K562 (cell line): ENCODE measurements around the gene TSPAN18. TPM values are rescaled to one million over a fixed set of nuclear protein-coding genes. Genes with fewer than 3 reads are reported as not detected.

Experiments used
- ATAC-seq: fragments of 200-7000 bp; cut with Tn5 transposase; 3 replicates; pipeline ENCODE4 v1.9.1; 2020; ENCODE audit warnings: moderate library complexity
- BruUV-seq: library from RNA; stranded (reverse); fragments of 400-500 nt; replicated peaks from 2 replicates; lab custom pipeline; 2021; lab: Mats Ljungman, UMichigan
- CTCF ChIA-PET: fragments of 300-600 bp; formaldehyde crosslinking; extraction: SDS; loops from one replicate; lab custom pipeline; 2021; ENCODE audit warnings: low intra/inter-chr PET ratio; lab: Yijun Ruan, JAX
- POLR2A ChIA-PET: fragments of 300-600, 350-650 bp; sonication (Branson Sonifier 250); formaldehyde crosslinking; extraction: SDS; loops from one replicate; lab custom pipeline; 2021; ENCODE audit warnings: antibody characterized with exemption, inconsistent platforms; lab: Yijun Ruan, JAX
- DNase-seq, 4 experiments: peaks; one replicate each; pipeline versions ENCODE4 v3.0.0 to v3.0.0-alpha.2; 2011 to 2018; ENCODE audit warnings: low spot score in 3 of 4, mixed read lengths in 3 of 4; ENCODE audit errors: extremely low read depth in 1 of 4
- FAIRE-seq: peaks from 2 replicates; lab custom pipeline; 2011; peaks lifted over from hg19 to GRCh38; lab: Jason Lieb, UNC
- H2AFZ ChIP-seq: 2 replicates; pipeline ENCODE4 v1.6.0; 2011; ENCODE audit warnings: low read depth, low read length, control low read depth, inconsistent platforms
- H3K27ac ChIP-seq: fragments of 200-600 bp; 3 replicates; pipeline ENCODE4 v1.8.0; 2011; ENCODE audit warnings: low read depth, mild to moderate bottlenecking, control low read depth, inconsistent platforms, low read length, moderate library complexity, mixed read lengths; ENCODE audit errors: extremely low read depth
- H3K27me3 ChIP-seq, 2 experiments: fragments of 300-600 bp in 1 of 2; 2 replicates in 1 of 2; 3 replicates in 1 of 2; pipeline versions ENCODE4 v1.6.0 to v1.8.0; 2011; ENCODE audit warnings: inconsistent platforms in 2 of 2, low read length in 2 of 2, mild to moderate bottlenecking in 1 of 2, mixed read lengths in 1 of 2, moderate library complexity in 1 of 2; ENCODE audit not compliant: control insufficient read depth in 2 of 2, insufficient read depth in 2 of 2
- H3K36me3 ChIP-seq: fragments of 300-600 bp; 3 replicates; pipeline ENCODE4 v1.8.0; 2011; ENCODE audit warnings: mild to moderate bottlenecking, low read length, inconsistent platforms; ENCODE audit not compliant: control insufficient read depth, insufficient read depth
- H3K4me1 ChIP-seq, 2 experiments: fragments of 200-600 bp in 1 of 2; replicated peaks in 1 of 2; 2 replicates in 1 of 2; 3 replicates in 1 of 2; pipeline versions ENCODE4 v1.5.1 to v1.8.0; 2011; ENCODE audit warnings: inconsistent platforms in 2 of 2, low read length in 2 of 2, mild to moderate bottlenecking in 1 of 2, mixed read lengths in 1 of 2, moderate library complexity in 1 of 2; ENCODE audit not compliant: control insufficient read depth in 2 of 2, insufficient read depth in 2 of 2
- H3K4me2 ChIP-seq: 2 replicates; pipeline ENCODE4 v1.6.1; 2011; ENCODE audit warnings: low read length, control low read depth, inconsistent platforms, mixed read lengths; ENCODE audit not compliant: insufficient read depth
- H3K4me3 ChIP-seq: fragments of 200-600 bp; sonication (generic), shearing (Covaris generic); 2 replicates; pipeline ENCODE4 v1.5.1; 2016; ENCODE audit warnings: control low read depth, inconsistent platforms
- H3K79me2 ChIP-seq: fragments of 200-600 bp; 3 replicates; pipeline ENCODE4 v1.8.0; 2011; ENCODE audit warnings: low read length, inconsistent platforms; ENCODE audit not compliant: control insufficient read depth, insufficient read depth
- H3K9ac ChIP-seq, 2 experiments: 2 replicates each; pipeline versions ENCODE4 v1.6.0 to v1.6.1; 2011; ENCODE audit warnings: low read depth in 2 of 2, low read length in 2 of 2, control low read depth in 1 of 2, inconsistent platforms in 1 of 2, mild to moderate bottlenecking in 1 of 2, mixed read lengths in 1 of 2; ENCODE audit not compliant: insufficient read depth in 1 of 2
- H3K9me1 ChIP-seq: one replicate; pipeline ENCODE4 v1.6.0; 2011; ENCODE audit warnings: inconsistent platforms, mild to moderate bottlenecking, low read length, moderate library complexity; ENCODE audit not compliant: control insufficient read depth, insufficient read depth
- H3K9me3 ChIP-seq: replicated peaks from 2 replicates; pipeline ENCODE4 v1.5.1; 2011; ENCODE audit warnings: low read depth, low read length, inconsistent platforms; ENCODE audit not compliant: control insufficient read depth, insufficient read depth
- H4K20me1 ChIP-seq: replicated peaks from 2 replicates; pipeline ENCODE4 v1.6.1; 2011; ENCODE audit warnings: low read length, inconsistent platforms, mixed read lengths; ENCODE audit not compliant: control insufficient read depth, insufficient read depth
- BRD4 ChIP-seq: fragments of 200-600 bp; sonication (generic); IDR thresholded peaks from 2 replicates; pipeline ENCODE4 v1.6.1; 2017; ENCODE audit warnings: inconsistent platforms
- CTCF ChIP-seq, 3 experiments: IDR thresholded peaks in 2 of 3; conservative IDR thresholded peaks in 1 of 3; 2 replicates each; pipeline ENCODE4 v1.5.1; 2011 to 2012; ENCODE audit warnings: low read length in 3 of 3, mild to moderate bottlenecking in 3 of 3, control low read depth in 2 of 3, improper control_type of control experiment in 1 of 3, inconsistent platforms in 1 of 3, low read depth in 1 of 3, mixed read lengths in 1 of 3, moderate library complexity in 1 of 3; ENCODE audit not compliant: insufficient read depth in 2 of 3
- HNRNPL ChIP-seq: fragments of 200-400 bp; formaldehyde crosslinking; IDR thresholded peaks from 2 replicates; pipeline ENCODE4 v1.6.1; 2017; ENCODE audit warnings: low read depth, mild to moderate bottlenecking, low read length
- KDM1A ChIP-seq, 2 experiments: fragments of 450-650 bp; IDR thresholded peaks; 2 replicates each; pipeline ENCODE4 v1.6.1; 2016; ENCODE audit warnings: mild to moderate bottlenecking in 2 of 2
- SPI1 ChIP-seq: IDR thresholded peaks from 2 replicates; pipeline ENCODE4 v1.6.1; 2011; ENCODE audit warnings: low read depth, low read length, control low read depth, borderline replicate concordance
- THRAP3 ChIP-seq: fragments of 450-650 bp; IDR thresholded peaks from 2 replicates; pipeline ENCODE4 v1.6.1; 2016; ENCODE audit warnings: mild to moderate bottlenecking, inconsistent platforms, borderline replicate concordance
- ZNF280A ChIP-seq: fragments of 450-650 bp; IDR thresholded peaks from 2 replicates; pipeline ENCODE4 v1.6.1; 2018; ENCODE audit warnings: mild to moderate bottlenecking, low read depth; ENCODE audit not compliant: partially characterized antibody
- ZNF57 ChIP-seq: fragments of 450-650 bp; formaldehyde crosslinking; IDR thresholded peaks from 2 replicates; pipeline ENCODE4 v1.4.0; 2020; ENCODE audit warnings: mild to moderate bottlenecking, moderate library complexity
- ZNF707 ChIP-seq: fragments of 250-450 bp; sonication (Bioruptor Pico); conservative IDR thresholded peaks from 2 replicates; pipeline ENCODE4 v1.8.0; 2022; ENCODE audit warnings: inconsistent platforms, mild to moderate bottlenecking, moderate library complexity
- ZNF77 ChIP-seq: fragments of 250-450 bp; sonication (Bioruptor Pico); IDR thresholded peaks from 2 replicates; pipeline ENCODE4 v1.5.0; 2020
- ZNF830 ChIP-seq: fragments of 250-450 bp; sonication (Bioruptor Pico); IDR thresholded peaks from 2 replicates; pipeline ENCODE4 v1.5.0; 2021; ENCODE audit warnings: mild to moderate bottlenecking
- WGBS: fragments of 100-300 bp; shearing (Covaris generic); methylation state at CpG from one replicate; pipeline ENCODE4 v1.1.6; 2016; ENCODE audit warnings: low coverage, mixed read lengths; ENCODE audit not compliant: insufficient coverage; ENCODE audit errors: missing lambda C conversion rate; 5-methylcytosine and 5-hydroxymethylcytosine counted together
- in situ Hi-C: fragments of 300-500 bp; cut with MboI; formaldehyde crosslinking; loops from 4 replicates; pipeline ENCODE4 v1.15.0; 2018; ENCODE audit warnings: inconsistent platforms, mixed read lengths
- intact Hi-C: fragments of 100-400 bp; cut with micrococcal nuclease; formaldehyde crosslinking; loops from 2 replicates; pipeline ENCODE4 v1.14.2; 2022
- polyA plus RNA-seq, 8 experiments: library from polyadenylated mRNA; depleted of rRNA in 4 of 8; stranded (reverse) in 5 of 8; unstranded in 3 of 8; fragments of >200 nt; fragmentation: Nextera tagmentation in 2 of 8; fragmentation: Illumina TruSeq in 1 of 8; extraction: Ambion mirVana in 2 of 8; extraction: Trizol in 1 of 8; gene quantifications; 2 replicates each; pipeline versions ENCODE4 v1.2.1 to v1.2.3, GENCODE V29; 2011 to 2014; ENCODE audit warnings: inconsistent platforms in 1 of 8, missing spikeins in 1 of 8
- total RNA-seq, 7 experiments: library from RNA; depleted of rRNA in 6 of 7; stranded (reverse); fragments of >200 nt in 6 of 7; fragmentation: Illumina TruSeq in 2 of 7; extraction: Trizol in 2 of 7; gene quantifications; 2 replicates each; pipeline versions ENCODE4 v1.2.1 to v1.2.3, GENCODE V29; 2011 to 2021; ENCODE audit warnings: low replicate concordance in 1 of 7

TSPAN18 gene
- total and polyA plus RNA-seq, 9 of the 15 experiments (the other 6 are each of a cell fraction or from before 2014, with no cell fraction given) = 0.17 to 0.35 (median 0.22) TPM; not detected in 4

GRCh38 chr11:44776551-44777208 lies 49.9 kb downstream of the TSPAN18 start:
- Histone ChIP-seq H4K20me1 (peaks cover 5% of the 10 kb centered on the region; the same call in 1 of the 2 replicates), H3K9ac (no peak overlapping the region), H3K36me3 (no peaks in the 10 kb centered on the region), H3K4me1 (peaks cover 8 to 26% of the 10 kb centered on the region in 2 experiments; a peak in 3 of 5 replicates), H3K4me2 (no peak overlapping the region), H3K27me3 (peaks cover 4 to 14% of the 10 kb centered on the region in 2 experiments; a peak in 3 of 5 replicates), H3K9me3 (no peaks in the 10 kb centered on the region), H2AFZ (no peak overlapping the region), H3K4me3 (no peak overlapping the region), H3K27ac (no peak overlapping the region), H3K9me1 (no peaks in the 10 kb centered on the region), H3K79me2 (no peaks in the 10 kb centered on the region)
- POLR2A ChIA-PET = interaction anchor here (0.5 to 1.5 kb wide), 4 partner anchors 10 to 142 kb away, joined by 3 to 4 read pairs (median 4); no protein-coding TSS in a partner anchor
- DNase-seq = no peak
- TF ChIP-seq ZNF280A = no peak
- TF ChIP-seq ZNF707 (CRISPR knock-in tag) = no peak
- TF ChIP-seq ZNF57 (CRISPR knock-in tag) = no peak
- TF ChIP-seq ZNF77 (CRISPR knock-in tag) = no peak
- no peak for TF ChIP-seq KDM1A (IDR thresholded peaks at IDR 0.05)
- no peak for TF ChIP-seq BRD4
- no peak for TF ChIP-seq CTCF (IDR thresholded peaks at IDR 0.05 in 2 of 3, conservative IDR thresholded peaks at IDR 0.05 in 1 of 3; ENCODE audit: insufficient read depth in 2 of 3, low read depth in 1 of 3, low read length in 3 of 3)
- no peak for TF ChIP-seq ZNF830 (CRISPR knock-in tag)
- TF ChIP-seq THRAP3 = no peak
- no peak for TF ChIP-seq SPI1
- no peak for TF ChIP-seq HNRNPL
- in situ Hi-C loops (no loop called here), intact Hi-C loops (loop anchor here (5.0 kb wide), 1 partner anchor 49 kb away; the partner anchor contains the start of gene TSPAN18)
- FAIRE-seq = no peak
- CTCF ChIA-PET = no interaction called here
- WGBS = 46% methylated on average over 6 of the region's 6 CpGs
- ATAC-seq = no peak
- BruUV-seq = no TSS peak
